Stimulated activated CD4-positive, alpha-beta T cell treated with anti-CD3 and anti-CD28 coated beads, Interleukin-2, amount 100 ng/mL, for 24 hours (primary cell): ENCODE data around the gene GNAT3.

Experiments
- DNase-seq, 2 donors: peaks; one replicate each; pipeline ENCODE4 v3.0.0-alpha.2; 2020

GNAT3 gene

DNA sequence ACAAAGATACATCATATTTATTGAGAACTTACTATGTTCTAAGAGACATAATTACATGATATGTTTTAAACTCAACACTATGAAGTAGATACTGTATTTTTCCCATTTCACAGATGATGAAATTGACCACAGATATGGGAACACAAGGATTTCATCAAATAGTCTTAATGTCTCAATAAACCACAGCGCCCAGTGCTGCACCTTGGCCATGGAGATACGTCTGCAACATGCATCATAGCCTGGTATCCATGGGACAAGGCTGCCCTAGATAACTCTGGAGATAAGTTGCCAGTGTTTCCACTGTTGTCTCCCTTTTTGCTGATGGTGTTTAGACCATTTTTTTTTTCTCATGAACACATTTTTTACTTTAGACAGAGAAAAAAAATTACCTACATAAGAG lies 97.5 kb downstream of the GNAT3 start:
- no peak for DNase-seq

DNA sequence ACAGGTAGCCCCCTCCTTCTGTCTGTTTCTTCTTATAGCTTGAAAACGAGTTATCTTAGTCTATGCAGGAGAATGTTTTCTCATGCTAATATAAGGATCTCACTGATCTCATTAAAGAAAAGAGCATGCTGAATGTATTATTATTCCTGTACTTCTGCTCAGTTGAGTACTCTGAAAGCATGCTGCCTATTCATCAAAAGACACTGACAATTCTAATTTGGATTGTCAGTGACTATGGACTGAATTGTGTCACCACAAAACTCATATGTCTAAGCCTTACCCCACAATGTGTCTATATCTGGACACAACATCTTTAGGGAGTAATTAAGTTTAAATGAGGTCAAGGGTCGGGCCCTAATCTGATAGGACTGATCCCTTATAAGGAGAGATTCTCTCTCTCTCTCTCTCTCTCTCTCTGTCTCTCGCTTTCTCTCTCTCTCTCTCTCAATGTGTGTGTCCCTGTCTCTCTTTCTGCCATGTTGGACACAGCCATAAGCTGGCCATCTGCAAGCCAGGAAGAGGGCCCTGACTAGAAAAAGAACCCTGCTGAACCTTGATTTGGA lies 98.4 kb downstream of the GNAT3 start:
- no peak for DNase-seq

DNA sequence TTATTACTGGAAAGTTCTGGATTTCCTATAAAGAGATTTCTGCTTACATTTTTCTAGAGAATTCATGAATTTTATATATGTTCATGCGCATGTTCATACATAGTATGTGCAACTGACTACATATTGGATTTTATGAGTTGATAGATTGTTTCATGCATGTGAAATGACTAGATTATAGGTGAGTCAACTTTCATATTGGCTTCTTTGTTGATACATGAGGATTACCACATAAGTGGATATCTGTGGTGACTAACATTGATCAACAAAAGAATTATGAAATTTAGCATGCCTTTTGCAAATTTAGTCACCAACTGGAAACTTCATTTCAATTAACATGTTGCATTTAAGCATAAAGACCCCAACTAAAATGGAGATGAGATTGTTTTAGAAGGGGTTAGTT lies 99.0 kb downstream of the GNAT3 start:
- no peak for DNase-seq

DNA sequence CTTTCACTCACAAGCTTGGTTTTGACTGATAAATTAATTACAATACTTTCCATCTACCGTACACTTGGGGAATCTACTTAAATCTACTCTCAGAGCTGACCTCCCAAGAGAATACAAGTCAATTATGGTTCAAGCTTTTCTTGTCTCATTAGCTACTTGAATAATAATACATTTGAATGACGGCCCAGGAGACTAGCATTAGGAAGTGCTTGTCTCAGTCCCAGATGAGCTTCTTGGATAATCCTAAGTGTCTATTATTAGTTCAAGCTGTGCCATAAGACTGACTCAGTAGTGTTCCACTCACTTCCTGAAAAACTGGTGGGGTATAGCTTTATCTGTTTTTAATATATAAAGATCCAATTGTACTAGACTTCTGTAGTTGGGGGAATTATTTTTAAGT lies 100.2 kb downstream of the GNAT3 start:
- DNase-seq = no peak

DNA sequence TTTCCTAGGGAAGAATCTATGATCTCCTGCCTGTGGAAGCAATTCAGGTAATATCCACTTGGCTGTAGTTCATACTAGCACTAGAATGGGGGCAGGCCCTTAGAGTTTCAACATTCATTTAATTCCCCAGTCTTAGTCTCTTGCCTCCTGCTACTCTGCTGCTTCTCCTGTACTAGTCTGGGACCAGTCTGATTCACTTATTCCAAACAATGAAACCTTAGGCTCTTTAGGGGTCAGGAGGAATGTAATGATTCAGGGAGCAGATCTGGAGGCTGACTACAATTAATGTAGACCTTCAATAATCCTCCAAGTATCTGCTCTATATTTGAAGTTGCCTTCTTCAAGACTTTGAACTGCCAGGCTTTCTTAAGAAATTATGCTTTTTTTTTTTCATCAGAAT lies 101.8 kb downstream of the GNAT3 start:
- DNase-seq = no peak
